OCI-LY3 (cell line): ENCODE data around the gene MEX3B.

ENCODE experiments used
- H2AFZ ChIP-seq: fragments of 200-600, 300-600 bp; shearing (Covaris generic); 2 replicates; pipeline ENCODE4 v1.6.0; 2014; ENCODE audit warnings: antibody characterized with exemption, low read depth, low read length
- H3K27ac ChIP-seq: fragments of 200-600, 300-600 bp; sonication (generic); 2 replicates; pipeline ENCODE4 v1.5.1; 2014; ENCODE audit warnings: mild to moderate bottlenecking, low read length, moderate library complexity, mixed read lengths
- H3K27me3 ChIP-seq: fragments of 200-600, 300-600 bp; sonication (generic); 2 replicates; pipeline ENCODE4 v1.6.1; 2014; ENCODE audit warnings: low read depth, low read length, mixed read lengths
- H3K36me3 ChIP-seq: fragments of 200-600, 300-600 bp; sonication (generic); replicated peaks from 2 replicates; pipeline ENCODE3; 2014; ENCODE audit warnings: low read depth, low read length, mixed read lengths
- H3K4me1 ChIP-seq: fragments of 300-600, 200-600 bp; sonication (generic); 2 replicates; pipeline ENCODE4 v1.6.1; 2014; ENCODE audit warnings: low read length, mixed read lengths
- H3K4me2 ChIP-seq: fragments of 200-600, 300-600 bp; sonication (generic); 2 replicates; pipeline ENCODE4 v1.6.1; 2014; ENCODE audit warnings: low read length, mixed read lengths
- H3K4me3 ChIP-seq: fragments of 300-600, 200-600 bp; sonication (generic); 2 replicates; pipeline ENCODE4 v1.5.1; 2014; ENCODE audit warnings: antibody characterized with exemption, mild to moderate bottlenecking, low read length, moderate library complexity
- H3K79me2 ChIP-seq: fragments of 300-600, 200-600 bp; shearing (Covaris generic); 2 replicates; pipeline ENCODE4 v1.6.1; 2014; ENCODE audit warnings: mild to moderate bottlenecking, low read length, mixed read lengths
- H3K9ac ChIP-seq: fragments of 300-600, 200-600 bp; shearing (Covaris generic); 2 replicates; pipeline ENCODE4 v1.6.0; 2014; ENCODE audit warnings: mild to moderate bottlenecking, low read length, moderate library complexity
- H3K9me3 ChIP-seq: fragments of 200-600, 300-600 bp; shearing (Covaris generic); 2 replicates; pipeline ENCODE4 v1.6.1; 2014; ENCODE audit warnings: low read length, mixed read lengths; ENCODE audit not compliant: insufficient read depth
- H4K20me1 ChIP-seq: fragments of 200-600, 300-600 bp; sonication (generic); 2 replicates; pipeline ENCODE4 v1.6.1; 2016; ENCODE audit warnings: low read length, mixed read lengths; ENCODE audit not compliant: insufficient read depth
- CTCF ChIP-seq: fragments of 200-600, 300-600 bp; sonication (generic); IDR thresholded peaks from 2 replicates; pipeline ENCODE4 v1.5.1; 2014; ENCODE audit warnings: antibody characterized with exemption, low read length, low read depth
- EZH2phosphoT487 ChIP-seq: fragments of 200-600 bp; shearing (Covaris generic); IDR thresholded peaks from 2 replicates; pipeline ENCODE4 v1.6.1; 2018; ENCODE audit warnings: antibody characterized with exemption, mixed run types, low read depth

Gene MEX3B

GRCh38 chr15:82018201-82018600, 27.6 kb downstream of the MEX3B start:
- no peak overlapping the region for H3K4me3 ChIP-seq
- H3K36me3 ChIP-seq: no peaks in the 10 kb centered on the region
- no peaks in the 10 kb centered on the region for H4K20me1 ChIP-seq
- no peak overlapping the region for H3K27ac ChIP-seq
- no peaks in the 10 kb centered on the region for H3K4me1 ChIP-seq
- H3K9me3 ChIP-seq: no peaks in the 10 kb centered on the region
- no peaks in the 10 kb centered on the region for H3K79me2 ChIP-seq
- H3K4me2 ChIP-seq: no peak overlapping the region
- peaks cover 37% of the 10 kb centered on the region; the same call in 1 of the 2 replicates for H3K27me3 ChIP-seq
- TF ChIP-seq CTCF: no peak
- no peak for TF ChIP-seq EZH2phosphoT487
- H2AFZ ChIP-seq: no peak overlapping the region
- no peak overlapping the region for H3K9ac ChIP-seq

GRCh38 chr15:82017656-82018055, 28.2 kb downstream of the MEX3B start:
- Histone ChIP-seq H3K79me2 (no peaks in the 10 kb centered on the region), H3K4me3 (no peak overlapping the region), H4K20me1 (no peaks in the 10 kb centered on the region), H3K9me3 (no peaks in the 10 kb centered on the region), H3K4me1 (no peaks in the 10 kb centered on the region), H3K36me3 (no peaks in the 10 kb centered on the region), H3K4me2 (no peak overlapping the region), H2AFZ (no peak overlapping the region), H3K27ac (no peak overlapping the region), H3K27me3 (peaks cover 32% of the 10 kb centered on the region; the same call in 1 of the 2 replicates), H3K9ac (no peak overlapping the region)
- TF ChIP-seq CTCF (no peak), EZH2phosphoT487 (no peak)

- H4K20me1 ChIP-seq: no peaks in the 10 kb centered on the region
- no peak overlapping the region for H3K4me2 ChIP-seq
- no peak overlapping the region for H3K27ac ChIP-seq
- H3K36me3 ChIP-seq: no peaks in the 10 kb centered on the region
- peaks cover 39% of the 10 kb centered on the region for H3K27me3 ChIP-seq
- no peaks in the 10 kb centered on the region for H3K4me1 ChIP-seq
- no peak overlapping the region for H3K9ac ChIP-seq
- no peak overlapping the region for H3K4me3 ChIP-seq
- no peaks in the 10 kb centered on the region for H3K79me2 ChIP-seq
- H3K9me3 ChIP-seq: no peaks in the 10 kb centered on the region
- no peak overlapping the region for H2AFZ ChIP-seq
- TF ChIP-seq CTCF (no peak), EZH2phosphoT487 (no peak)
Measured at GRCh38 chr15:82014989-82015388, 30.8 kb downstream of the MEX3B start.

- H3K4me3 ChIP-seq: no peak overlapping the region
- H3K27ac ChIP-seq: no peak overlapping the region
- H2AFZ ChIP-seq: no peak overlapping the region
- peaks cover 9% of the 10 kb centered on the region for H3K4me1 ChIP-seq
- H3K4me2 ChIP-seq: no peak overlapping the region
- H4K20me1 ChIP-seq: no peaks in the 10 kb centered on the region
- no peaks in the 10 kb centered on the region for H3K79me2 ChIP-seq
- H3K36me3 ChIP-seq: no peaks in the 10 kb centered on the region
- peaks cover 28% of the 10 kb centered on the region for H3K27me3 ChIP-seq
- no peak for TF ChIP-seq CTCF
- H3K9me3 ChIP-seq: no peaks in the 10 kb centered on the region
- H3K9ac ChIP-seq: no peak overlapping the region
Measured at GRCh38 chr15:82012908-82013307, 32.9 kb downstream of the MEX3B start.
